Spinal cord (tissue), 10 donors: Measurements from ENCODE around the gene WDR88. TPM values are rescaled to one million over a fixed set of nuclear protein-coding genes. Genes with fewer than 3 reads are reported as not detected.

Experiments used
- DNase-seq, 6 donors: peaks; one replicate each; pipeline versions ENCODE4 v3.0.0 to v3.0.0-alpha.2; 2013 to 2015; ENCODE audit warnings: low spot score in 6 of 6, low read depth in 4 of 6
- H3K27ac ChIP-seq: one replicate; pipeline ENCODE4 v1.5.1; 2013; ENCODE audit warnings: low read depth, low read length, control low read depth
- H3K27me3 ChIP-seq: one replicate; pipeline ENCODE4 v1.6.1; 2013; ENCODE audit warnings: low read length; ENCODE audit not compliant: control insufficient read depth, insufficient read depth
- H3K36me3 ChIP-seq: one replicate; pipeline ENCODE4 v1.6.1; 2013; ENCODE audit warnings: low read length; ENCODE audit not compliant: control insufficient read depth, insufficient read depth
- H3K4me1 ChIP-seq: one replicate; pipeline ENCODE4 v1.6.1; 2013; ENCODE audit warnings: low read length; ENCODE audit not compliant: control insufficient read depth, insufficient read depth
- H3K4me3 ChIP-seq: one replicate; pipeline ENCODE4 v1.5.1; 2013; ENCODE audit warnings: low read depth, low read length, control low read depth
- H3K9me3 ChIP-seq: one replicate; pipeline ENCODE4 v1.6.1; 2013; ENCODE audit warnings: low read length; ENCODE audit not compliant: control insufficient read depth, insufficient read depth
- WGBS: methylation state at CpG from one replicate; pipeline ENCODE4 v1.1.5; 2013; ENCODE audit warnings: missing lambda C conversion rate; ENCODE audit not compliant: insufficient coverage; 5-methylcytosine and 5-hydroxymethylcytosine counted together
- polyA plus RNA-seq, 2 donors: library from polyadenylated mRNA; unstranded; fragments of 120-200 nt; gene quantifications; one replicate each; pipeline ENCODE4 v1.2.1, GENCODE V29; 2013; ENCODE audit not compliant: insufficient read length in 2 of 2
- total RNA-seq, 2 donors: library from RNA; depleted of rRNA in 1 of 2; stranded (reverse); fragments of 120-200 nt in 1 of 2; fragments of >200 nt in 1 of 2; gene quantifications; one replicate each; pipeline versions ENCODE4 v1.2.3 to v1.2.4, GENCODE V29; 2013 to 2014
- donor health status: healthy.

The WDR88 gene
- total and polyA plus RNA-seq, 4 donors: 0.22 to 1.4 (median 1.0) TPM; not detected in 1

DNA sequence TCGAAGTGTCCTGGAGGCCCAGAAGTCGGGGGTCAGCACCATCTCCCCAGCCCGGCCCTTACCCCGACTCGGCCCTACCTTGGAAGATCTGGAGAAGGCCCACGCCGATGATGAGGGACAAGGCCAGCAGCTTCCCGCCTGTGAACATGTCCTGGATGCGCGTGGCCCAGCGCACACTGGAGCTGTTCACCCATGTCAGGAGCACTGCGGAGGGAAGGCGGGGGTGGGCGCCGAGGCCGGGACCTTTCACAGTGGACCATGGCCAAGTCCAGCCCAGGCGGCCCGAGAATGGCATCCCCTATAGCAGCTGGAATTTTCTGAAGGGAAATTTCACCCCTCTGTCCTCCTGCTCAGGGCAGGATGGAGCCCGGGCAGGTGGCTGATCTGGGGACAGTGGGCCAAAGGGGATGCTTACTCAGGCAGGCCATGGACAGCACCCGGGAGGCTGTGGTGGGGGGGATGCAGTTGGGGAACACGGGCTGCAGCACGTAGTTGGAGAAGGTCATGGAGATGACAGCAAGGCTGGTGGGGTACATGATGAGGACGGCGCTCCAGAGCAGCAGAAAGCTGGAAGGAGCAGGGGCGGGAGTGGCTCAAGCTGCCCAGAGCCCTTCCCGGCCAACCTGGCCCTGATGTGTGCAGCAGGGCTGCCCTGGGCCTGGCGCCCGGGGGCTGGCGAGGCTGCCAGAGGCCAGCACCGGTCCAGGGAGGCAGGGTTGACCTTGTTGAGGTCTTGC, 80.7 kb downstream of the WDR88 start:
- Histone ChIP-seq H3K4me1 (peaks cover 17% of the 10 kb centered on the region), H3K27ac (no peak overlapping the region), H3K4me3 (no peak overlapping the region), H3K27me3 (no peaks in the 10 kb centered on the region), H3K9me3 (no peaks in the 10 kb centered on the region), H3K36me3 (peaks cover 56% of the 10 kb centered on the region)
- WGBS: 91% methylated on average over 24 of the region's 30 CpGs
- DNase-seq: no peak

DNA sequence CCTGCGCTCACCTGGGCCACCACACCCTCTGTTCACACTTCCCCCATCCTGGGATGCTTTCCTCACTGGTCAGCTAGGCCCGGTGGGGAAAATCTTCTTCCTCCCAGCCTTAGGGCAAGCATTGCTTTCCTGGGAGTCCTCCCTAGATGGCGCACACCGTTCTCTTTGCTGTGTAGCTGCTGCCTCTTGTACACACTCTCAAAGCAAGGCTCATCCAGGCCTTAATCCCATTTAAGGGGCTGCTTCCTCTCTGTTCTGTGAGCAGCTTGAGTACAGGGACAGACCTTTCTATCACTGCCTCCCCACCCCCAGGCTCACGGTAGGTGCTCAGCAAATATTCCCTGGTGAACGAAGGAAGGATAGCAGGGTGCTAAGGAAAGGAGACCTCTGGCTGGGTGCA, 82.7 kb downstream of the WDR88 start:
- Histone ChIP-seq H3K9me3 (no peaks in the 10 kb centered on the region), H3K27me3 (no peaks in the 10 kb centered on the region), H3K36me3 (peaks cover 38% of the 10 kb centered on the region), H3K4me1 (peaks cover 34% of the 10 kb centered on the region), H3K4me3 (no peak overlapping the region), H3K27ac (no peak overlapping the region)
- peak in 2 of 6 donors; percentile 64 to 81 for DNase-seq
- 40% methylated on average over 4 of the region's 6 CpGs for WGBS

DNA sequence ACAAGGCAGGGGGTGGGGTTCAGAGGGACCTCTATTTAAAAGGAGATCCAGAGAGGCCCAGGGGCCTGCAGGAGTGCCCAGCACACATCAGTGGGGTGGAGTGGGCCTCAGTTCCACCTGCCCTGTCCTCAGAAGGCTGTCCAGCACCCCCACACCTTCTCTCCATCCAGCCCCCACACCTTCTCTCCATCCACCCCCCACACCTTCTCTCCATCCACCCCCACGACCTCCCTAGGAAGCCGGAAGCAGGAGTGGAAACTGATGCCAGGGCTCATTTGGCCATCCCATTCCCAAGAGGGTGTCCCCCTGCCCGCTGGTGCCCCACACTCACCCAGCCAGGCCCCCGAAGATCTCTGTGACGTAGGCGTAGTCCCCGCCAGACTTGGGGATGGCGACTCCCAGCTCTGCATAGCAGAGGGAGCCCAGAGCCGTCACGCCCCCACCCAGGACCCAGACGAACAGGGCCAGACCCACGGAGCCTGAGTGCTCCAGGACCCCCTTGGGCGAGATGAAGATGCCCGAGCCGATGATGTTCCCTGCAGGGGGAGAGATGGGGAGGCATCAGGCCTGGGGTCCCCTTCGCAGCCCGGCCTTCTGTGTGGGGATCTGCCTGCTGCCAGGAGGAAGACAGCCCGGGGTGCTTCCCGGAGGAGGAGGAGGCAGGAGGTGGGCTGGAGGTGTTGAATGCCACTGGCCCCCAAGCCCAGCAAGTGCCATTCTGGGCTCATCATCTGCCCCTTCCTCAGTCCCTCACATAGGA, 83.7 kb downstream of the WDR88 start:
- peaks cover 42% of the 10 kb centered on the region for H3K4me1 ChIP-seq
- no peak overlapping the region for H3K27ac ChIP-seq
- no peaks in the 10 kb centered on the region for H3K27me3 ChIP-seq
- no peaks in the 10 kb centered on the region for H3K9me3 ChIP-seq
- 94% methylated on average over 18 of the region's 19 CpGs for WGBS
- DNase-seq: no peak
- peaks cover 32% of the 10 kb centered on the region for H3K36me3 ChIP-seq
- H3K4me3 ChIP-seq: no peak overlapping the region

DNA sequence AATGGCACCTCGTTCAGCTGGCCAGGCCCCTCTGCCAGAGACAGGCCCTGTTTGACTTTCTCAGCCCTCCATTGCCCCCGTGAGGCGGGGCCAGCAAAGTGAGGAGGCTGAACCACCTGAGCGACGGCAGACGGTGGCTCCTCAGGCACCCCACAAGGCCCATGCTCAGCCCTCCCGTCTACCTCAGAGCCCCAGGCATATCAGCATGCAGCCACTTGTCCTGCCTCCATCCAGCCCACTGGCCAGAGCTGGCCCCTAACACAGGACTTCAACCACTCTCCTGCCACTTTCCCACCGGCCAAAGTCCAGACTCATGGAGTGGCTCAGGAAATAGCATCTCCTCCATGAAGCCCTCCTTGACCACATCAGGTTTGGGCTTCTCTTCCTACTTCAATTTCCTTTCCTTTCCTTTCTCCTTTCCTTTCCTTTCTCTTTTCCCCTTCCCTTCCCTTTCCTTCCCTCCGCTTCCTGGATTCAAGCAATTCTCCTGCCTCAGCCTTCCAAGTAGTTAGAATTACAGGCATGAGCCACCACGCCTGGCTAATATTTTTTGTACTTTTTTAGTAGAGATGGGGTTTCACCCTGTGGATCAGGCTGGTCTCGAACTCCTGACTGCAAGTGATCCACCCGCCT, 84.4 kb downstream of the WDR88 start:
- WGBS: 65% methylated on average over 11 of the region's 12 CpGs
- H3K9me3 ChIP-seq: no peaks in the 10 kb centered on the region
- H3K36me3 ChIP-seq: peaks cover 25% of the 10 kb centered on the region
- peaks cover 42% of the 10 kb centered on the region for H3K4me1 ChIP-seq
- no peak overlapping the region for H3K4me3 ChIP-seq
- no peaks in the 10 kb centered on the region for H3K27me3 ChIP-seq
- no peak for DNase-seq
- no peak overlapping the region for H3K27ac ChIP-seq

DNA sequence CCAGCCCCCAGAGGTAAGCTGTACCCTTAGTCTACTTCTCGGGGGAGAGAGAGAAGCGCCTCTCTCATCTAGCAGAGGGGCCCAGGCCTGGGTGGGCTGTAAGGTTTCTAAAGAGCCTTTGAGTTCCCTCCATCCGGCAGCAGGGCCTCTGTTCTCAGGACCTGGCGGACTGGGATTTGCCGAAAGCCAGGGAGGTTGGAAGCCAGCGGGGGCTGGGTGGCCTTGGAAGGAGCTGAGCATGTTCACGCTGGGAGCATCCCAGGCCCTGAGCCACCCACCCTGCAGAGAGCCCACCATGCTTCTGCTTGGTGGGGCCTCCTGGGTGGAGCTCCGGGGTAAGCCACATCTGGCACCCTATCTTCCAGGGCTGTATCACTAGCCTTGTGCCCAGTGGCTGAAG, 86.0 kb downstream of the WDR88 start:
- no peak overlapping the region for H3K27ac ChIP-seq
- peaks cover 12% of the 10 kb centered on the region for H3K36me3 ChIP-seq
- 45% methylated on average over 8 of the region's 8 CpGs for WGBS
- H3K27me3 ChIP-seq: no peaks in the 10 kb centered on the region
- H3K4me3 ChIP-seq: no peak overlapping the region
- no peak for DNase-seq
- H3K9me3 ChIP-seq: no peaks in the 10 kb centered on the region
- peaks cover 38% of the 10 kb centered on the region for H3K4me1 ChIP-seq

DNA sequence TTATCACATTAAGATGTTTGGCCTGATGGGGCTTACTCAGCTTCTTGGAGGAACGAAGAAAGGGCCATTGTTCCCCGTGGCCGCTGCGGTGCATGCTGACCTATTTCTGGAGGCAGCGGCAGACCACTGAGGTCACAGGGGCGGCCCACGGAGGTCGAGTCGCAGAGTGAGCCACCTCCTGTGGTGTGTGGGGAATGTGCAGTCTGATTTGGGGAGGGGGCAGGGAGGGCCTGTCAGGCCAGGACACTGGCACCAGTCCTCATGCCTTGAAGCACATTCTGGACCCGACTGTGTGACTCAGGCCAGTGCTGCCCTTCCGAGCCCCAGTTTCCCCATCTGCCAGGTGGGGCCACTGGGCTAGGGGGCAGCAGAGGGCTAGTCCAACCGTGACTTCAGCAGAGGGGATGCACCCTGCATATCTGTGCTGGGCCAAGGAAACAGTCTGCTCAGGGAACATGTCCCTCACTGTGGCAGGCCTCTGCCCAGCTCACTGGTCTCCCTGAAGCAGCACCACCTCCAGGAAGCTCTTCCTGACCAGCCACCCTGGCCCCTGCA, 87.4 kb downstream of the WDR88 start:
- H3K9me3 ChIP-seq: no peaks in the 10 kb centered on the region
- 31% methylated on average over 12 of the region's 12 CpGs for WGBS
- H3K36me3 ChIP-seq: peaks cover 11% of the 10 kb centered on the region
- peaks cover 2% of the 10 kb centered on the region for H3K27me3 ChIP-seq
- peaks cover 38% of the 10 kb centered on the region for H3K4me1 ChIP-seq
- H3K4me3 ChIP-seq: no peak overlapping the region
- no peak overlapping the region for H3K27ac ChIP-seq
- DNase-seq: no peak

DNA sequence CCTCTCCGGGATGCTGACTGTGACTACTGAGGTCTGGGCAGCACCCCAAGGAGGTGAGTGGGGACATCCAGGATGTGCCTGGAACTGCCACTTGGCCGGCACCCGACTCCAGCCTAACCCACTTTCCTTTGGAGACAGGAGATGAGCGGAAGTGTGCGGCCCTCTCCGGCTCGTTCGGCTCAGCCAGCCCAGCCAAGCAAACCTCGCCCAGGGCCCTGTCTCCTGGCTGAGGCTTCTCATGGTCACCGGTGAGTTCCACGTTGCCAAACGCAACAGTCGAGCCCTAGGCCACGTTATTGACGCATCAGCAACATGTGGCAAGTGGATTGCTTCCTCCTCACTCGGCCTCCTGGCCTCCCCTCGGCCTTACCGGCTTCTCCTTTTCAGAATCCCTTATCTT, 88.2 kb downstream of the WDR88 start:
- H3K27me3 ChIP-seq: peaks cover 10% of the 10 kb centered on the region
- no peaks in the 10 kb centered on the region for H3K9me3 ChIP-seq
- 92% methylated on average over 18 of the region's 18 CpGs for WGBS
- no peak overlapping the region for H3K4me3 ChIP-seq
- H3K4me1 ChIP-seq: peaks cover 43% of the 10 kb centered on the region
- H3K36me3 ChIP-seq: peaks cover 11% of the 10 kb centered on the region
- no peak overlapping the region for H3K27ac ChIP-seq
- no peak for DNase-seq

DNA sequence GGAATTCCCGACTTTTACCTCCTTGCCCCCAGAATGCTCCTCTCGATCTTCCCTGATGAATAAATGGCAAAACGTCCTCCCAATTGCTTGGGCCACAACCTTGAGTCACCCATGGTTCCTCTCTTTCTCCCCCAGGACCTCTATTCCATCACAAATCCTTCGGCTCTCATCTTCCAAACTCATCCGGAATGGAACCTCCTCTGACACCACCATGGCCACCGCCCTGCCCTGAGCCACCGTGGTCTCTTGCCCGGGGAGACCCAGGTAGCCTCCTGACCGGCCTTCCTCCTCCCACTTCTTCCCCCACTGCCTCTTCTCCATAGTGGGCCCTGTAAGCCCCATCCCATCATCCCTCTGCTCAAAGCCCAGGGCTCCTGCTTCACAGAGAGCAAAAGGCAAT, 88.8 kb downstream of the WDR88 start:
- Histone ChIP-seq H3K4me1 (peaks cover 47% of the 10 kb centered on the region), H3K27me3 (peaks cover 13% of the 10 kb centered on the region), H3K4me3 (no peak overlapping the region), H3K27ac (no peak overlapping the region), H3K9me3 (no peaks in the 10 kb centered on the region), H3K36me3 (peaks cover 7% of the 10 kb centered on the region)
- 86% methylated on average over 9 of the region's 9 CpGs for WGBS
- no peak for DNase-seq

DNA sequence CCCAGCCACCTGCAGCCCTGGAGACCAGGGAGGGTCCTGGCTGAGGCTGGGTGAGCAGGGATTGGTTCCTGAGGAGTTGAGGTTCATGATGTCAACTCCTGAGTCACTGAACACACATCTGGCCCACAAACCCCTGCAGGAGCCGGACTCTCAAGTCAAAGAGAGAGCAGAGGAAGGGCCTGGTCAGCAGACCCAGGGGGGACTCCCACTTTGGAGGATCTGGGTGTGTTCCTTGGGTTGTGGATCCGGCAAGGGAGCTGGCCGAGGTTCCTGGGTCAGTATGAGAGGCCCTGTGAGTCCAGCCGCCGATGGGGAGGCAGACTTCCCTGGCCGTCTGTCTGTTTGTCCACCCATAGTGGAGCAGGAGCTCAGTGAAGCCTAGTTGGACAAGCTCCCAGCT, 89.7 kb downstream of the WDR88 start:
- Histone ChIP-seq H3K9me3 (no peaks in the 10 kb centered on the region), H3K27ac (no peak overlapping the region), H3K36me3 (peaks cover 5% of the 10 kb centered on the region), H3K27me3 (peaks cover 22% of the 10 kb centered on the region), H3K4me3 (no peak overlapping the region), H3K4me1 (peaks cover 51% of the 10 kb centered on the region)
- DNase-seq: no peak
- WGBS: 79% methylated on average over 6 of the region's 6 CpGs
